Left lobe of liver (tissue), 2 donors: ENCODE measurements around the gene CHD9. TPM values are rescaled to one million over a fixed set of nuclear protein-coding genes. Genes with fewer than 3 reads are reported as not detected.

Source experiments
- ATAC-seq: fragments of 200-7000 bp; cut with Tn5 transposase; one replicate; pipeline ENCODE4 v1.9.1; 2020; ENCODE audit warnings: mild to moderate bottlenecking, moderate library complexity
- DNase-seq: peaks from one replicate; pipeline ENCODE4 v3.0.0-alpha.2; 2020; ENCODE audit warnings: low spot score
- total RNA-seq: library from RNA; stranded (reverse); gene quantifications from one replicate; pipeline ENCODE4 v1.2.1, GENCODE V29; 2021
- donor health status: DM: no; HTN: no; CAD: no; lungs with moderate emphysema.
- donor health status: DM: no; HTN: yes; CAD: no.

The CHD9 gene
- total RNA-seq, 1 donor from 2014 or later = 34.7 TPM

- DNase-seq (no peak), ATAC-seq (no peak)
Observed at GRCh38 chr16:53123747-53124146, 69.0 kb downstream of the CHD9 start.

DNA sequence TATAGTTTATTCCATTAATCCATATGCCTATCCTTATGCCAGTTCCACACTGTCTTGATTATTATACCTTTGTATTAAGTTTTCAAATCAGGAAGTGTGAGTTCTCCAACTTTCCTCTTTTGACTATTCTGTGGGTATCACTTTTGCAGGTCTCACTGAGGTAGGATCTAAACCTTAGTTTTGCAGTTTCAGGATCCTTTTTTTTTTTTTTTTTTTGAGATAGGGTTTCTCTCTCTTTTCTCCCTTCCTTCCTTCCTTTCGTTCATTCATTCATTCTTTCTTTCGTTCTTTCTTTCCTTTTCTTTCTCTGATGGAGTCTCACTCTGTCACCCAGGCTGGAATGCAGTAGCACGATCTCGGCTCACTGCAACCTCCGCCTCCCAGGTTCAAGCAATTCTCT is 71.6 kb downstream of the CHD9 start:
- ATAC-seq (no peak), DNase-seq (no peak)

DNA sequence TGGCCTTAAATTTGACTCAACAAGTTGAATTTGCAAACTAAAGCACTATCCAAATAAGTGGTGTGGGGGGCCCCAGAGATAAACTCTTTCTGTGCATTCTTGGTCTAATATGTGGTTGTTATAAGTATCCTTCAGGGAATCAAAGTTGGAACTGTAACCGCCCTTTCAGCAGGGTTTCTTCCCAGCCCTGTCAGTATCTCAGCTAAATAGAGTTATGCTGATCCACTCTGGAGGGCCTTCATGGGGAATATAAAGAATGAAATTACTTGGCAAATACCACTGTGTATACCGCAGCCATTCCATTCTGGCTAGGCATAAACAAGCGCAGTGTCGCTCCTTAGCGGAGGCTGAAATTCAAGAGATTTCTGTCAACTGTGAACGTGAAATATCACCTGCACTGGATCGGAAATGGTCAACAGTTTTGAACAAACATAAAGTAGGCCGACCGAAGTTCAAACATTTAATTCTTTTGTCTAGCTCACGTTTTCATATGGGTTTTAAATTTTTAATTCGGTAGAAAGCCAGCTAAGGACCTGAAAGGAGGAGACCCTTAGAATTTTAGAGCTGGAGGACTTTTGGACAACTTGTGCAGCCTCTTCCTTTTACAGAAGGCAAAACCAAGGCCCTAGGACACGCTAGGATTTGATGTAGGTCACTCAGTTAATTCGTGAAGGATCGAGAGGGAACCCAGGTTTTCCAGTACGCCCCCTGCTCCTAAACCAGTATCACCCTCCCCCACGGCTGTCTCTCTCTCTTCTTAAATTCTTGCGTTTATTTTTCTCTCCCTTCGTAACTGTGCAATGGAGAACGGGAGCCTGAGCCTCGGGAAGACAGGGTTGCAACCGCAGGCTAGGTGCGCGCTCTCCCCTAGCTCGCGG is 74.7 kb downstream of the CHD9 start:
- no peak for DNase-seq

GRCh38 chr16:53130159-53131049 is 75.6 kb downstream of the CHD9 start:
- DNase-seq (peak; percentile 98), ATAC-seq (peak; percentile 84)

More for the DNA sequence above, 74.7 kb downstream of the CHD9 start:
- peak; percentile 1 for ATAC-seq

DNA sequence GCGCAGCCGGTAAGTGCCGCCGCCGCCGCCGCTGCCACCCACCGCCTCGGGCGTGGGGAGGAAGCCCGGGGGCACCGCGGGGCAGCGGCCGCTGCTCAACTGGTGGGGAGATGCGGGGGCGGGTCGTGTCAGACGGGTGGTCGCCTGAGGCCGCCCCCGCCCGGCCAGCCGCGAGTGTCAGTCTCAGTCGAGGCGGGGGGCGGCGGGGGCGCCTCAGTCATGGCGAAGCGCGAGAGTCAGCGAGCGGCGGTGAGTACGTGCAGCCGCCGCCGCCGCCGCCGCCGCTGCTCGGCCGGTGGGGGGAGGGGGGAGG is 76.2 kb downstream of the CHD9 start:
- no peak for DNase-seq
- ATAC-seq = no peak

DNA sequence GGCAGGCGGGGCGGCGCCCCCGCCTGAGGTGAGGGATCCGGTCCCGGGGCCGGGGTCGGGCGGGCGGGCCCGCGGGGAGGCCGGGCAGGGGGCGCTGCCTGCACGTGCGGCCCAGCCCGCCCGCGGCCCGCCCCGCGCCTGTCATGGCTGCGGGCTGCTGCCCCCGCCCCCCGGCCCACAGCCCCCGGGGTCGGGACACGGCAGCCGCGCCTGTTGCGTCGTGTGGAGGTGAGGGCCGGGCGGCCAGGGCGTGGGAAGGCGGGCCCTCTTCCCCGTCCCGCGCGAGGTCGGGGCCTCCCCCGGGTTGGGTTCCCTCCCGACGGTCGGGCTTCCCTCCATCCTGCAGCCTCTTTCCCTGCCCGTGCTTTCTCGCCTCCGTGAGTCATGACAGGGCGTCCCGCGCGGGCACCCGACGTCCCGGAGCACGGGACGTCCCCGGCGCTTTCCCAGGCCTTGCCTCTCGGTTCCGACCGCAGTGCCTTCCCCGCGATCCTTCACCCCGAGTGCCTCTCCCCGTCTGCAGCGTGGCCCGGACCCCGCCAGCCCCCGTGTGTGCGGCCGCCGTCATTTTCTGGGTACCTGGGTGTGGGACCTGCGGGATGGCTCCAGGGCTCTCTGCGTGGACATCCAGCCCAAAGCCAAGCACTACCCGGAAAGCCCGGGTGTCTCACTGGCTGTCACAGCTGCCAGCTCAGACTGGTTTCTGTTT is 76.7 kb downstream of the CHD9 start:
- DNase-seq (peak; percentile 69), ATAC-seq (peak; percentile 14)

- DNase-seq (no peak), ATAC-seq (no peak)
Observed at GRCh38 chr16:53132406-53132805, 77.6 kb downstream of the CHD9 start.

GRCh38 chr16:53135329-53135728 is 80.5 kb downstream of the CHD9 start:
- no peak for DNase-seq
- no peak for ATAC-seq

DNA sequence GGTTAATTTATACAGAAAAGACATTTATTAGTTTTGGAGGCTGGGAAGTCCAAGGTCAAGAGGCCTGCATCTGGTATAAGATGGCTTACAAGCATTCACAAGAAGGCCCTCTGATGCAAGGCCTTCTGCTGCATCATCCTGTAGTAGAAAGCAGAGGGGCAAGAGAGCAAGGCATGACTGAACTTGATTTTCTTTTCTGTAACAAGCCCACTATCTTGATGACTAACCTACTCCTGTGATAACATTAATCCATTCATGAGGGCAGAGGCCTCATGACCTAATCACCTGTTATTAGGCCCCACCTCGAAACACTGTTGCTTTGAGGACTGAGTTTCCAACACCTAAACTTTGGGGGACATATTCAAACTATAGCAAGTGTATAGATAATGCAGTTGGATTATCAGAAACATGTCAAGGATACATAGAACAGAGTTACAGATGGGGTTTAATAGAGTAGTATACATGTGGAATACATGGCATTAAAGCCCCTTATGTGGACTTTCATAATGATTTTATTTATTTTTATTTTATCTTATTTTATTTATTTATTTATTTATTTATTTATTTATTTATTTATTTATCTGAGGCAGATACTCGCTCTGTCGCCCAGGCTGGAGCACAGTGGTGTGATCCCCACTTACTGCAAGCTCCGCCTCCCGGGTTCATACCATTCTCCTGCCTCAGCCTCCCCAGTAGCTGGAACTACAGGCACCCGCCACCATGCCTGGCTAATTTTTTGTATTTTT is 88.2 kb downstream of the CHD9 start:
- DNase-seq = no peak

GRCh38 chr16:53147500-53148065 is 92.8 kb downstream of the CHD9 start:
- no peak for DNase-seq

More for the DNA sequence above, 88.2 kb downstream of the CHD9 start:
- no peak for ATAC-seq

GRCh38 chr16:53150769-53151168 is 96.0 kb downstream of the CHD9 start:
- DNase-seq (no peak), ATAC-seq (no peak)

More at GRCh38 chr16:53147500-53148065, 92.8 kb downstream of the CHD9 start:
- ATAC-seq = peak; percentile 68

DNA sequence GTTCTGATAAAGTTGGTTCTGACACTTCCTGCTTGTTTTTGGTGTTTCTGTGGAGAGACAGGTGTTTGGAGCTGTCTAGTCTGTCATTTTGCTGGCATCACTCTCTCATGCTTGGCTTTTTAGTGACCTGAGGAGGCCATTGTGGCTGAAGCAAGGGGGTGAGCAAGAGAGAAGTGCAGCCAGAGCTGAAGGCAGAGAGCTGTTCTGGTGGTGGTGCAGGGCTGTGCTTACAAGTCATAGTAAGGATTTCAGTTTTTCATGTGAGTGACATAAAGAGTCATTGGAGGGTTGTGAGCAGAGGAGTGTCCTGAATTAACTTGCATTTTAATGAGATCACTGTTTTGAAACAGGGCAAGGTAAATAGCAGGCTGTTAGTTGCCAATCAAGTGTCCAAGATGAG is 97.5 kb downstream of the CHD9 start:
- no peak for DNase-seq
- ATAC-seq = peak; percentile 52

DNA sequence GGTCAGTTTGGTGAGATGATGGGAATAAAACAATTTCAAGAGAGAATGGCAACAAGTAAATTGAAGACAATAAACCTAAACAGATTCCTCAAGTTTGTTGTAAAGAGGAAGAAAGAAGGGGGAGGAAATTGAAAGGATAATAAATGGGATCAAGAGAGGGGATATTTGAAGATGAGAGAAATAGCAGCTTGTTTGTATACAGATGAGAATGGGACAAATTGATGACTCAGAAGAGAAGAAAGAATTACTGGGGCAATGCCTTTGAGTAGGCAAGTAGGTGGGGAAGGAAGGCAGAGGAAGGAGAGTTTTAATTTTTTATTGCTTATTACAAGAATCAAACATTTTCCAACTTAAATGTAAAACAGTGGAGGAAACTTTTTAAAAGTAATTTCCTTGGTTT is 98.3 kb downstream of the CHD9 start:
- DNase-seq (no peak), ATAC-seq (no peak)

GRCh38 chr16:53154513-53154912 is 99.7 kb downstream of the CHD9 start:
- peak; percentile 70 for ATAC-seq
- DNase-seq = no peak

DNA sequence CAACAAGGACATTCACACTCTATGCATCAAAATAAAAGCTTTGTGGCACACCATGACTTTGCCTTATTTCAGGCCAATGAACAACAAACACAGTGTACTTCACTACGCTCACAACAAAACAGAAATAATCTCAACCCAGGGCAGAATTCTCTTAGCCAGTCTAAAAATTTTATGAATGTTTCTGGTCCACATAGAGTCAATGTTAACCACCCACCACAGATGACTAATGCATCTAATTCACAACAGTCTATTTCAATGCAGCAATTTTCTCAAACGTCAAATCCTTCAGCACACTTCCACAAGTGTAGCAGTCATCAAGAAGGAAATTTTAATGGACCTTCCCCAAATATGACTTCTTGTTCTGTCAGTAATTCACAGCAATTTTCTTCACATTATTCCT is 101.7 kb downstream of the CHD9 start:
- no peak for DNase-seq
- ATAC-seq = no peak

GRCh38 chr16:53159781-53160436 is 105.1 kb downstream of the CHD9 start:
- peak; percentile 79 for ATAC-seq
- no peak for DNase-seq

GRCh38 chr16:53166099-53166498 is 111.3 kb downstream of the CHD9 start:
- ATAC-seq = peak; percentile 58
- DNase-seq = no peak

GRCh38 chr16:53168744-53169143 is 114.0 kb downstream of the CHD9 start:
- DNase-seq = no peak
- ATAC-seq = no peak

- no peak for DNase-seq
- ATAC-seq = no peak
Observed at GRCh38 chr16:53172517-53172916, 117.7 kb downstream of the CHD9 start.

DNA sequence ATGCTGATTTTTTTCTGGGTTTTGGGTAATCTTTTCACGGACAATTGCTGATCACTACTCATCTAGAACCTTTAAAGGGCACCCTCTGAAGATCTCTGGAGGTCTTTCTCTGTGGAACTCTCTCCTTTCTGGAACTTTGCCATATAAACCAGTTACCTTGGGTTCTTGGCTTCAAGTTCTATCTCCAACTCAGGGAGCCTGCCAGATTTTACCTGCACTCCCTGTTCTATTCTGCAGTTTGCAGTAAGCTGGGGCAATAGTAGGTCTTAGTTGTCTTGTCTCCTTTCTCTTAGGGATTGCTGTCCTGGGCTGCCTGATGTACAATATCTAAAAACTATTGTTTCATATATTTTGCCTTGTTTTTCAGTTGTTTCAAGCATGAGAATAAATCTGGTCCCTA is 120.3 kb downstream of the CHD9 start:
- ATAC-seq = peak; percentile 54
- DNase-seq = no peak
